SK-N-SH (cell line): ENCODE data around the gene PTPN13. TPM values are rescaled to one million over a fixed set of nuclear protein-coding genes. Genes with fewer than 3 reads are reported as not detected.
"Not testable (repeated sequence)": the region's sequence is repeated elsewhere in the genome, so short reads cannot be mapped to it uniquely, and the experiment has no call there.

Experiments
- CTCF ChIA-PET: fragments of 300-600, 350-600 bp; formaldehyde crosslinking; extraction: SDS; loops from one replicate; lab custom pipeline; 2021; lab: Yijun Ruan, JAX
- POLR2A ChIA-PET: fragments of 350-600 bp; sonication (Branson Sonifier 250); formaldehyde crosslinking; extraction: SDS; loops from one replicate; lab custom pipeline; 2020; ENCODE audit warnings: antibody characterized with exemption, inconsistent platforms; lab: Yijun Ruan, JAX
- DNase-seq: peaks from one replicate; pipeline ENCODE4 v3.0.0; 2012
- H2AFZ ChIP-seq: fragments of 200-600 bp; sonication (generic); 2 replicates; pipeline ENCODE4 v1.8.1; 2016; ENCODE audit warnings: antibody characterized with exemption, mild to moderate bottlenecking, low read depth
- H3F3A ChIP-seq: fragments of 200-600 bp; sonication (generic); replicated peaks from 2 replicates; pipeline ENCODE3; 2016; ENCODE audit warnings: antibody characterized with exemption, mild to moderate bottlenecking; ENCODE audit not compliant: insufficient read depth
- H3K27ac ChIP-seq, 2 experiments: fragments of 200-500 bp in 1 of 2; fragments of 200-600 bp in 1 of 2; sonication (Bioruptor generic) in 1 of 2; sonication (generic), shearing (Covaris generic) in 1 of 2; 2 replicates each; pipeline versions ENCODE4 v1.5.1 to v1.6.1; 2014 to 2016; ENCODE audit warnings: low read depth in 2 of 2, inconsistent platforms in 1 of 2, low read length in 1 of 2, mild to moderate bottlenecking in 1 of 2, mixed read lengths in 1 of 2
- H3K27me3 ChIP-seq: fragments of 200-600 bp; sonication (generic), shearing (Covaris generic); 2 replicates; pipeline ENCODE4 v1.6.1; 2016; ENCODE audit warnings: mixed run types; ENCODE audit not compliant: insufficient read depth
- H3K36me3 ChIP-seq, 2 experiments: fragments of 200-500 bp in 1 of 2; fragments of 200-600 bp in 1 of 2; sonication (Bioruptor generic) in 1 of 2; sonication (generic) in 1 of 2; replicated peaks in 1 of 2; 2 replicates each; pipeline versions ENCODE3 to v1.5.1; 2014 to 2016; ENCODE audit warnings: low read length in 1 of 2, mild to moderate bottlenecking in 1 of 2; ENCODE audit not compliant: insufficient read depth in 2 of 2, control insufficient read depth in 1 of 2
- H3K4me1 ChIP-seq, 2 experiments: fragments of 200-500 bp in 1 of 2; fragments of 200-600 bp in 1 of 2; sonication (Bioruptor generic) in 1 of 2; sonication (generic), shearing (Covaris generic) in 1 of 2; 2 replicates each; pipeline versions ENCODE4 v1.5.1 to v1.6.1; 2014 to 2016; ENCODE audit warnings: low read depth in 1 of 2, low read length in 1 of 2, mixed run types in 1 of 2; ENCODE audit not compliant: insufficient read depth in 2 of 2, control insufficient read depth in 1 of 2
- H3K4me2 ChIP-seq: fragments of 200-600 bp; sonication (generic), shearing (Covaris generic); 2 replicates; pipeline ENCODE4 v1.6.1; 2017; ENCODE audit warnings: mixed run types
- H3K4me3 ChIP-seq, 2 experiments: fragments of 200-500 bp in 1 of 2; fragments of 200-600 bp in 1 of 2; sonication (Bioruptor generic) in 1 of 2; sonication (generic), shearing (Covaris generic) in 1 of 2; 2 replicates each; pipeline versions ENCODE4 v1.5.1 to v1.8.1; 2014 to 2016; ENCODE audit warnings: low read depth in 2 of 2, inconsistent platforms in 1 of 2, low read length in 1 of 2, mild to moderate bottlenecking in 1 of 2, mixed read lengths in 1 of 2, moderate library complexity in 1 of 2
- H3K79me2 ChIP-seq: fragments of 200-600 bp; sonication (generic); 2 replicates; pipeline ENCODE4 v1.8.1; 2017; ENCODE audit warnings: mild to moderate bottlenecking; ENCODE audit not compliant: insufficient read depth
- H3K9ac ChIP-seq: fragments of 200-600 bp; sonication (generic); 2 replicates; pipeline ENCODE4 v1.6.1; 2017; ENCODE audit warnings: mixed run types
- H3K9me2 ChIP-seq: fragments of 200-600 bp; sonication (generic); 2 replicates; pipeline ENCODE4 v1.6.1; 2017; ENCODE audit warnings: mixed run types
- H3K9me3 ChIP-seq: fragments of 200-600 bp; sonication (generic); 2 replicates; pipeline ENCODE4 v1.6.1; 2017; ENCODE audit warnings: mixed run types, mild to moderate bottlenecking, moderate library complexity
- H4K20me1 ChIP-seq: fragments of 200-600 bp; sonication (generic); 2 replicates; pipeline ENCODE4 v1.6.1; 2017; ENCODE audit warnings: mild to moderate bottlenecking, mixed run types; ENCODE audit not compliant: insufficient read depth
- CHD2 ChIP-seq: fragments of 150-350 bp; IDR thresholded peaks from 2 replicates; pipeline ENCODE4 v1.6.1; 2018; ENCODE audit warnings: low read length; ENCODE audit not compliant: partially characterized antibody
- GABPA ChIP-seq: IDR thresholded peaks from 2 replicates; pipeline ENCODE4 v1.4.0; 2012; ENCODE audit warnings: low read depth, mild to moderate bottlenecking
- POLR2AphosphoS5 ChIP-seq: IDR thresholded peaks from 2 replicates; pipeline ENCODE4 v1.6.1; 2012; ENCODE audit warnings: low read depth, low read length
- WGBS: methylation state at CpG from one replicate; pipeline ENCODE4 v1.1.6; 2017; ENCODE audit warnings: low lambda C conversion rate; 5-methylcytosine and 5-hydroxymethylcytosine counted together
- polyA plus RNA-seq, 3 experiments: library from polyadenylated mRNA; depleted of rRNA; stranded (reverse); fragments of >200 nt; gene quantifications; 2 replicates each; pipeline ENCODE4 v1.2.3, GENCODE V29; 2012
- TF ChIP-seq, protein P1 (sequence below): IDR thresholded peaks from 2 replicates; pipeline ENCODE4 v1.6.1; 2012; ENCODE audit warnings: mild to moderate bottlenecking, low read depth, low read length, moderate library complexity
- TF ChIP-seq, protein P2 (sequence below): fragments of 150-350 bp; IDR thresholded peaks from 2 replicates; pipeline ENCODE4 v1.6.1; 2017; ENCODE audit warnings: antibody characterized with exemption, low read length, low read depth, borderline replicate concordance
- TF ChIP-seq, protein P3 (sequence below): fragments of 200-600 bp; sonication (generic); IDR thresholded peaks from 2 replicates; pipeline ENCODE4 v1.6.1; 2017; ENCODE audit warnings: antibody characterized with exemption, mild to moderate bottlenecking, moderate library complexity

The PTPN13 gene
- polyA plus RNA-seq, 1 of the 3 experiments (the other 2 are of a cell fraction): 5.5 TPM

DNA sequence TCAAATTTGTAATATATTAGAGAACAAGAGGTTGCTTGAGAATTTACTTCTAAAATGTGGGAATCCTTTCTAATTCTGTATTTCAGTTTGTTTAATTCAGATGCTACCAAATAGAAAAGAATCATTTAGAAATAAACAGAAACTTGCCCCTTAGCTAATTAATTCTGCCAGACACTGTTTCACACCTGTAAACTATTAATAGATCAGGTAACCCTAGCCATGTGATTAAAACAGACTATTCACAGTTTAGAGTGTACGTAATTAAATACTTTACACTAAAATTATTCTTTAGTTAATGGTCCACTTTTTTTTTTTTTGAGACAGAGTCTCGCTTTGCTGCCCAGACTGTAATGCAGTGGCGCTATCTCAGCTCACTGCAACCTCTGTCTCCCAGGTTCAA, 124.0 kb downstream of the PTPN13 start:
- no peak overlapping the region for H3K4me2 ChIP-seq
- no peaks in the 10 kb centered on the region for H3K9me2 ChIP-seq
- H3K36me3 ChIP-seq: peaks cover 7 to 25% of the 10 kb centered on the region in 2 experiments
- POLR2A ChIA-PET: no interaction called here
- H4K20me1 ChIP-seq: no peaks in the 10 kb centered on the region
- peaks cover 7% of the 10 kb centered on the region for H3F3A ChIP-seq
- H3K9me3 ChIP-seq: no peaks in the 10 kb centered on the region
- DNase-seq: no peak
- 100% methylated on average over 3 of the region's 3 CpGs for WGBS
- H3K4me3 ChIP-seq: no peak overlapping the region
- H3K27me3 ChIP-seq: no peaks in the 10 kb centered on the region
- TF ChIP-seq GABPA (no peak), POLR2AphosphoS5 (no peak), CHD2 (no peak)
- TF ChIP-seq, protein P1, sequence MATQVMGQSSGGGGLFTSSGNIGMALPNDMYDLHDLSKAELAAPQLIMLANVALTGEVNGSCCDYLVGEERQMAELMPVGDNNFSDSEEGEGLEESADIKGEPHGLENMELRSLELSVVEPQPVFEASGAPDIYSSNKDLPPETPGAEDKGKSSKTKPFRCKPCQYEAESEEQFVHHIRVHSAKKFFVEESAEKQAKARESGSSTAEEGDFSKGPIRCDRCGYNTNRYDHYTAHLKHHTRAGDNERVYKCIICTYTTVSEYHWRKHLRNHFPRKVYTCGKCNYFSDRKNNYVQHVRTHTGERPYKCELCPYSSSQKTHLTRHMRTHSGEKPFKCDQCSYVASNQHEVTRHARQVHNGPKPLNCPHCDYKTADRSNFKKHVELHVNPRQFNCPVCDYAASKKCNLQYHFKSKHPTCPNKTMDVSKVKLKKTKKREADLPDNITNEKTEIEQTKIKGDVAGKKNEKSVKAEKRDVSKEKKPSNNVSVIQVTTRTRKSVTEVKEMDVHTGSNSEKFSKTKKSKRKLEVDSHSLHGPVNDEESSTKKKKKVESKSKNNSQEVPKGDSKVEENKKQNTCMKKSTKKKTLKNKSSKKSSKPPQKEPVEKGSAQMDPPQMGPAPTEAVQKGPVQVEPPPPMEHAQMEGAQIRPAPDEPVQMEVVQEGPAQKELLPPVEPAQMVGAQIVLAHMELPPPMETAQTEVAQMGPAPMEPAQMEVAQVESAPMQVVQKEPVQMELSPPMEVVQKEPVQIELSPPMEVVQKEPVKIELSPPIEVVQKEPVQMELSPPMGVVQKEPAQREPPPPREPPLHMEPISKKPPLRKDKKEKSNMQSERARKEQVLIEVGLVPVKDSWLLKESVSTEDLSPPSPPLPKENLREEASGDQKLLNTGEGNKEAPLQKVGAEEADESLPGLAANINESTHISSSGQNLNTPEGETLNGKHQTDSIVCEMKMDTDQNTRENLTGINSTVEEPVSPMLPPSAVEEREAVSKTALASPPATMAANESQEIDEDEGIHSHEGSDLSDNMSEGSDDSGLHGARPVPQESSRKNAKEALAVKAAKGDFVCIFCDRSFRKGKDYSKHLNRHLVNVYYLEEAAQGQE: no peak
- TF ChIP-seq, protein P2, sequence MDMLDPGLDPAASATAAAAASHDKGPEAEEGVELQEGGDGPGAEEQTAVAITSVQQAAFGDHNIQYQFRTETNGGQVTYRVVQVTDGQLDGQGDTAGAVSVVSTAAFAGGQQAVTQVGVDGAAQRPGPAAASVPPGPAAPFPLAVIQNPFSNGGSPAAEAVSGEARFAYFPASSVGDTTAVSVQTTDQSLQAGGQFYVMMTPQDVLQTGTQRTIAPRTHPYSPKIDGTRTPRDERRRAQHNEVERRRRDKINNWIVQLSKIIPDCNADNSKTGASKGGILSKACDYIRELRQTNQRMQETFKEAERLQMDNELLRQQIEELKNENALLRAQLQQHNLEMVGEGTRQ: no peak
- TF ChIP-seq, protein P3, sequence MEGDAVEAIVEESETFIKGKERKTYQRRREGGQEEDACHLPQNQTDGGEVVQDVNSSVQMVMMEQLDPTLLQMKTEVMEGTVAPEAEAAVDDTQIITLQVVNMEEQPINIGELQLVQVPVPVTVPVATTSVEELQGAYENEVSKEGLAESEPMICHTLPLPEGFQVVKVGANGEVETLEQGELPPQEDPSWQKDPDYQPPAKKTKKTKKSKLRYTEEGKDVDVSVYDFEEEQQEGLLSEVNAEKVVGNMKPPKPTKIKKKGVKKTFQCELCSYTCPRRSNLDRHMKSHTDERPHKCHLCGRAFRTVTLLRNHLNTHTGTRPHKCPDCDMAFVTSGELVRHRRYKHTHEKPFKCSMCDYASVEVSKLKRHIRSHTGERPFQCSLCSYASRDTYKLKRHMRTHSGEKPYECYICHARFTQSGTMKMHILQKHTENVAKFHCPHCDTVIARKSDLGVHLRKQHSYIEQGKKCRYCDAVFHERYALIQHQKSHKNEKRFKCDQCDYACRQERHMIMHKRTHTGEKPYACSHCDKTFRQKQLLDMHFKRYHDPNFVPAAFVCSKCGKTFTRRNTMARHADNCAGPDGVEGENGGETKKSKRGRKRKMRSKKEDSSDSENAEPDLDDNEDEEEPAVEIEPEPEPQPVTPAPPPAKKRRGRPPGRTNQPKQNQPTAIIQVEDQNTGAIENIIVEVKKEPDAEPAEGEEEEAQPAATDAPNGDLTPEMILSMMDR: no peak
- H3K9ac ChIP-seq: no peak overlapping the region
- CTCF ChIA-PET: no interaction called here
- H3K4me1 ChIP-seq: peaks cover 0 to 8% of the 10 kb centered on the region in 2 experiments; a peak in 1 of 4 replicates
- H3K79me2 ChIP-seq: no peaks in the 10 kb centered on the region
- H2AFZ ChIP-seq: no peak overlapping the region
- H3K27ac ChIP-seq: no peak overlapping the region

DNA sequence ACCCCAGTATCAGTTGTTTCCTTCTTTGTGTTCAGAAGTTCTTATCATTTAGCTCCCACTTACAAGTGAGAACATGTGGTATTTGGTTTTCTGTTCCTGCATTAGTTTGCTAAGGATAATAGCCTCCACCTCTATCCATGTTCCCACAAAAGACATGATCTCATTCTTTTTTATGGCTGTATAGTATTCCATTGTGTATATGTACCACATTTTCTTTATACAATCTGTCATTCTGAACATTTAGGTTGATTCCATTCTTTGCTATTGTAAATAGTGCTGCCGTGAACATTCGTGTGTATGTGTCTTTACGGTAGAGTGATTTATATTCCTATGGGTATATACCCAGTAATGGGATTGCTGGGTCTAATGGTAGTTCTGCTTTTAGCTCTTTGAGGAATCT, 125.0 kb downstream of the PTPN13 start:
- CTCF ChIA-PET, H3K27ac ChIP-seq, H3K9me3 ChIP-seq, H3K4me2 ChIP-seq, H3K9me2 ChIP-seq, H3K9ac ChIP-seq, H2AFZ ChIP-seq, POLR2A ChIA-PET, H4K20me1 ChIP-seq, H3K79me2 ChIP-seq, H3K4me3 ChIP-seq, H3K27me3 ChIP-seq, H3F3A ChIP-seq, DNase-seq, H3K4me1 ChIP-seq: not testable (repeated sequence)
- 96% methylated on average over 3 of the region's 3 CpGs for WGBS
- peaks cover 12 to 29% of the 10 kb centered on the region in 2 experiments for H3K36me3 ChIP-seq
